KOPT-K1 (cell line): Measurements from ENCODE around the gene PRKCE.
"Not testable (repeated sequence)": the region's sequence is repeated elsewhere in the genome, so short reads cannot be mapped to it uniquely, and the experiment has no call there.

ENCODE experiments used
- H3K27ac ChIP-seq: fragments of 200-600 bp; sonication (generic); 2 replicates; pipeline ENCODE4 v1.5.1; 2016; ENCODE audit warnings: antibody characterized with exemption, mild to moderate bottlenecking, low read depth, low read length; ENCODE audit not compliant: poor library complexity, severe bottlenecking
- H3K36me3 ChIP-seq: fragments of 200-600 bp; sonication (generic); 2 replicates; pipeline ENCODE4 v1.5.1; 2017; ENCODE audit warnings: antibody characterized with exemption, mild to moderate bottlenecking, low read length, moderate library complexity; ENCODE audit not compliant: insufficient read depth
- H3K9me3 ChIP-seq: fragments of 200-600 bp; sonication (generic); 2 replicates; pipeline ENCODE4 v1.5.1; 2017; ENCODE audit warnings: antibody characterized with exemption, low read length, mild to moderate bottlenecking; ENCODE audit not compliant: insufficient read depth, poor library complexity, severe bottlenecking

PRKCE gene

GRCh38 chr2:45713591-45713990 lies 62.1 kb downstream of the PRKCE start:
- Histone ChIP-seq H3K36me3 (no peaks in the 10 kb centered on the region), H3K9me3 (peaks cover 2% of the 10 kb centered on the region), H3K27ac (no peak overlapping the region)

- no peaks in the 10 kb centered on the region for H3K9me3 ChIP-seq
- no peak overlapping the region for H3K27ac ChIP-seq
These were observed 63.2 kb downstream of the PRKCE start for GRCh38 chr2:45714679-45715078.

GRCh38 chr2:45715601-45716379 lies 64.3 kb downstream of the PRKCE start:
- Histone ChIP-seq H3K9me3 (no peaks in the 10 kb centered on the region), H3K27ac (no peak overlapping the region), H3K36me3 (no peaks in the 10 kb centered on the region)

More at GRCh38 chr2:45714679-45715078, 63.2 kb downstream of the PRKCE start:
- H3K36me3 ChIP-seq, result no peaks in the 10 kb centered on the region

- H3K36me3 ChIP-seq, H3K27ac ChIP-seq: not testable (repeated sequence)
These were observed 65.0 kb downstream of the PRKCE start for GRCh38 chr2:45716432-45716831.

GRCh38 chr2:45716915-45717314 lies 65.4 kb downstream of the PRKCE start:
- H3K9me3 ChIP-seq, result no peaks in the 10 kb centered on the region
- no peak overlapping the region for H3K27ac ChIP-seq
- no peaks in the 10 kb centered on the region for H3K36me3 ChIP-seq

More at GRCh38 chr2:45716432-45716831, 65.0 kb downstream of the PRKCE start:
- not testable (repeated sequence) for H3K9me3 ChIP-seq

- no peak overlapping the region for H3K27ac ChIP-seq
- no peaks in the 10 kb centered on the region for H3K9me3 ChIP-seq
- H3K36me3 ChIP-seq, result no peaks in the 10 kb centered on the region
These were observed 68.7 kb downstream of the PRKCE start for GRCh38 chr2:45720210-45720609.

GRCh38 chr2:45721150-45721549 lies 69.7 kb downstream of the PRKCE start:
- Histone ChIP-seq H3K36me3 (no peaks in the 10 kb centered on the region), H3K9me3 (no peaks in the 10 kb centered on the region), H3K27ac (no peak overlapping the region)

- H3K9me3 ChIP-seq, result no peaks in the 10 kb centered on the region
- H3K36me3 ChIP-seq, result no peaks in the 10 kb centered on the region
- no peak overlapping the region for H3K27ac ChIP-seq
These were observed 71.0 kb downstream of the PRKCE start for GRCh38 chr2:45722477-45722876.

- Histone ChIP-seq H3K27ac (no peak overlapping the region), H3K36me3 (no peaks in the 10 kb centered on the region), H3K9me3 (no peaks in the 10 kb centered on the region)
These were observed 72.4 kb downstream of the PRKCE start for GRCh38 chr2:45723857-45724256.

GRCh38 chr2:45724335-45724734 lies 72.9 kb downstream of the PRKCE start:
- Histone ChIP-seq H3K9me3 (no peaks in the 10 kb centered on the region), H3K36me3 (no peaks in the 10 kb centered on the region), H3K27ac (no peak overlapping the region)

GRCh38 chr2:45725731-45726130 lies 74.3 kb downstream of the PRKCE start:
- Histone ChIP-seq H3K36me3 (no peaks in the 10 kb centered on the region), H3K9me3 (no peaks in the 10 kb centered on the region), H3K27ac (no peak overlapping the region)

GRCh38 chr2:45726188-45726587 lies 74.7 kb downstream of the PRKCE start:
- Histone ChIP-seq H3K36me3 (no peaks in the 10 kb centered on the region), H3K27ac (no peak overlapping the region), H3K9me3 (no peaks in the 10 kb centered on the region)

GRCh38 chr2:45728458-45728942 lies 77.0 kb downstream of the PRKCE start:
- H3K36me3 ChIP-seq, result no peaks in the 10 kb centered on the region
- no peak overlapping the region for H3K27ac ChIP-seq

GRCh38 chr2:45729753-45730512 lies 78.5 kb downstream of the PRKCE start:
- Histone ChIP-seq H3K36me3 (no peaks in the 10 kb centered on the region), H3K9me3 (no peaks in the 10 kb centered on the region), H3K27ac (no peak overlapping the region)

More at GRCh38 chr2:45728458-45728942, 77.0 kb downstream of the PRKCE start:
- no peaks in the 10 kb centered on the region for H3K9me3 ChIP-seq

- Histone ChIP-seq H3K27ac (no peak overlapping the region), H3K9me3 (no peaks in the 10 kb centered on the region)
These were observed 79.7 kb downstream of the PRKCE start for GRCh38 chr2:45731141-45731540.

More at GRCh38 chr2:45731141-45731540, 79.7 kb downstream of the PRKCE start:
- no peaks in the 10 kb centered on the region for H3K36me3 ChIP-seq
